Mesendoderm (in vitro differentiated cells): ENCODE results near the gene BBS9.

Experiments
- DNase-seq: peaks from one replicate; pipeline ENCODE4 v3.0.0; 2013
- H2AK5ac ChIP-seq: 2 replicates; pipeline ENCODE4 v1.6.1; 2013; ENCODE audit warnings: low read length, inconsistent platforms
- H2BK120ac ChIP-seq: 2 replicates; pipeline ENCODE4 v1.6.1; 2013; ENCODE audit warnings: low read depth, mild to moderate bottlenecking, low read length, moderate library complexity, mixed read lengths
- H2BK15ac ChIP-seq: replicated peaks from 2 replicates; pipeline ENCODE4 v1.6.1; 2013; ENCODE audit warnings: low read depth, mild to moderate bottlenecking, moderate library complexity
- H2BK5ac ChIP-seq: 2 replicates; pipeline ENCODE4 v1.6.1; 2013; ENCODE audit warnings: low read length, inconsistent platforms
- H3K18ac ChIP-seq: 2 replicates; pipeline ENCODE4 v1.6.1; 2013; ENCODE audit warnings: mild to moderate bottlenecking, low read length, mixed read lengths
- H3K23ac ChIP-seq: one replicate; pipeline ENCODE4 v1.6.1; 2013; ENCODE audit warnings: low read length
- H3K27ac ChIP-seq: 2 replicates; pipeline ENCODE4 v1.5.1; 2013; ENCODE audit warnings: low read depth, mild to moderate bottlenecking, inconsistent platforms, low read length, moderate library complexity
- H3K27me3 ChIP-seq: 2 replicates; pipeline ENCODE4 v1.6.1; 2013; ENCODE audit warnings: low read length, control low read depth, mild to moderate bottlenecking, inconsistent platforms; ENCODE audit not compliant: insufficient read depth, poor library complexity
- H3K36me3 ChIP-seq: 2 replicates; pipeline ENCODE4 v1.6.1; 2013; ENCODE audit warnings: low read length, inconsistent platforms; ENCODE audit not compliant: control insufficient read depth, insufficient read depth
- H3K4ac ChIP-seq: one replicate; pipeline ENCODE4 v1.6.1; 2013; ENCODE audit warnings: low read depth, mild to moderate bottlenecking, low read length, moderate library complexity
- H3K4me1 ChIP-seq: 2 replicates; pipeline ENCODE4 v1.6.1; 2013; ENCODE audit warnings: low read depth, low read length, inconsistent platforms; ENCODE audit not compliant: control insufficient read depth
- H3K4me2 ChIP-seq: 2 replicates; pipeline ENCODE4 v1.6.1; 2013; ENCODE audit warnings: low read length
- H3K4me3 ChIP-seq: 2 replicates; pipeline ENCODE4 v1.5.1; 2013; ENCODE audit warnings: mild to moderate bottlenecking, low read length
- H3K56ac ChIP-seq: one replicate; pipeline ENCODE4 v1.6.1; 2013; ENCODE audit warnings: low read length
- H3K79me1 ChIP-seq: 2 replicates; pipeline ENCODE4 v1.6.1; 2013; ENCODE audit warnings: low read length, inconsistent platforms
- H3K79me2 ChIP-seq: 2 replicates; pipeline ENCODE4 v1.6.1; 2013; ENCODE audit warnings: mild to moderate bottlenecking, low read length; ENCODE audit not compliant: control insufficient read depth, insufficient read depth
- H3K9ac ChIP-seq: 2 replicates; pipeline ENCODE4 v1.6.1; 2013; ENCODE audit warnings: low read length, inconsistent platforms
- H4K5ac ChIP-seq: one replicate; pipeline ENCODE4 v1.6.1; 2013; ENCODE audit warnings: low read length
- H4K8ac ChIP-seq: one replicate; pipeline ENCODE4 v1.6.1; 2013; ENCODE audit warnings: low read depth, mild to moderate bottlenecking, control low read depth, low read length, moderate library complexity
- WGBS: extraction: QIAGEN DNeasy Blood & Tissue Kit; methylation state at CpG from one replicate; pipeline ENCODE4 v1.1.7; 2013; ENCODE audit warnings: low lambda C conversion rate, missing lambda C conversion rate; ENCODE audit not compliant: insufficient coverage; ENCODE audit errors: extremely low coverage; 5-methylcytosine and 5-hydroxymethylcytosine counted together

BBS9 gene

DNA sequence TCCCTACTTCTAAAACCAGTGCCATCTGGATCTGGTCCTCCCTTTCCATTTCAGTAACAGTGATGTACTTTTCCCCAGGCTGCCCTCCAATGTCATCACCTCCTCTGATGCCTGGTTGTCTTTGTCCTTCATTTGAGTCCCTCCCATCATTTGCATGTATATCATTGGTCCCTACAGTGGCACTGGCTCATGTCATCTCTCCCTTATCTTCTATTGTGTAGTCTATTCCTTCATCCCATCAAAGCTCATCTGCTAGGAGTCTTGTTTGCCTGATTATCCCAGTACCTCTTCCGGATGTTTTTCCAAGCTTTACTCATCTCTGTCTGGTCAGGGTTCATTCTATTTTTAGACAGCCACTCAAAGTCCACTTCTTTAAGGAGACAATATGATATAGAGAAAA is 483.1 kb downstream of the BBS9 start:
- no peak for DNase-seq
- no peak overlapping the region for H2BK120ac ChIP-seq
- no peak overlapping the region for H2BK5ac ChIP-seq
- H3K4me3 ChIP-seq, result no peak overlapping the region
- H3K36me3 ChIP-seq, result no peaks in the 10 kb centered on the region
- H4K8ac ChIP-seq, result no peak overlapping the region
- H2AK5ac ChIP-seq, result no peak overlapping the region
- H3K4me1 ChIP-seq, result no peaks in the 10 kb centered on the region
- H3K23ac ChIP-seq, result no peak overlapping the region
- no peak overlapping the region for H3K4ac ChIP-seq
- no CpG with 5 or more reads among the region's 1 CpG for WGBS
- no peak overlapping the region for H4K5ac ChIP-seq
- no peak overlapping the region for H3K9ac ChIP-seq
- no peak overlapping the region for H3K18ac ChIP-seq
- no peak overlapping the region for H3K4me2 ChIP-seq
- no peak overlapping the region for H2BK15ac ChIP-seq
- no peaks in the 10 kb centered on the region for H3K79me2 ChIP-seq
- no peaks in the 10 kb centered on the region for H3K79me1 ChIP-seq
- H3K27me3 ChIP-seq, result no peaks in the 10 kb centered on the region
- H3K27ac ChIP-seq, result no peak overlapping the region
- H3K56ac ChIP-seq, result no peak overlapping the region

DNA sequence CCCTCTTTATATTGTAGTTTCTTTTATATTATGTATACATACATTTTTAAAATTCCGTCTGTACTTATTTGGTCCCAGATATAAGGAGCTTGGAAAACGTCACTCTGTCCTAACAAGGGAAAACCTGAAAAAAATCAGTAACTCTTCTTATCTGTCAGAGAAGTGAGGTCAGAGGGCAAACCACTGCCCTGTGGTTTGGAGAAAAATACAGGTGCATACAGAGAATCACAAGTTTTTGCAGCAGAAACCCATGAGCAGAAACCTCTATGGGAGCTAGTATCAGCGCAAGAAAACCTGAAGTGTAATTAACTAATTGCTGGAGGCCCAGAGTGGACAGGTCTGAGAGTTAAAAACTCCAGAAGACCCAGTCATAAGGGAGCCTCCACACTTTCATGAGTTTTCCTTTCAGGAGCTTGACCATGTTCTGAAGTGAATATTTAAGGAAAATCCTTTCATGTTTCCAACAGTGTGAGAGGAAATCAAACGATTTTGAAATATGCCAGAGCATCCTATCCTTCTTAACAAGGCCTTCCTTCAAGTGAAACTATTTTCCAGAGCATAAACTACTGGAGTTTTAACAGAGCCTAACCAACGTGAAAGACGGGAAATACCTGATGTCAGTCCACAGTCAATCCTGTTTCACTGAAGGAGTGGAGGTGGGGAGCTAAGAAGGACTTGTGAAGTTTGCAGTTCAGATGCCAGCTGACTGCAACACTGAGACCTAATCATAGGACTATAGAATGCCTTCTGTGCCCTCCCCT is 485.2 kb downstream of the BBS9 start:
- H3K4me3 ChIP-seq, result no peak overlapping the region
- no peak overlapping the region for H2BK5ac ChIP-seq
- H3K4me1 ChIP-seq, result no peaks in the 10 kb centered on the region
- no peak overlapping the region for H2BK15ac ChIP-seq
- H3K36me3 ChIP-seq, result no peaks in the 10 kb centered on the region
- no peak overlapping the region for H3K56ac ChIP-seq
- no peaks in the 10 kb centered on the region for H3K27me3 ChIP-seq
- no peak overlapping the region for H2AK5ac ChIP-seq
- H3K79me2 ChIP-seq, result no peaks in the 10 kb centered on the region
- no peak overlapping the region for H3K18ac ChIP-seq
- no peaks in the 10 kb centered on the region for H3K79me1 ChIP-seq
- WGBS, result no CpG with 5 or more reads among the region's 6 CpGs
- H4K8ac ChIP-seq, result no peak overlapping the region
- no peak overlapping the region for H4K5ac ChIP-seq
- no peak overlapping the region for H3K4me2 ChIP-seq
- no peak overlapping the region for H3K4ac ChIP-seq
- H2BK120ac ChIP-seq, result no peak overlapping the region
- no peak overlapping the region for H3K9ac ChIP-seq
- DNase-seq, result no peak
- H3K27ac ChIP-seq, result no peak overlapping the region
- H3K23ac ChIP-seq, result no peak overlapping the region

- no peaks in the 10 kb centered on the region for H3K79me2 ChIP-seq
- H2BK120ac ChIP-seq, result no peak overlapping the region
- no CpG with 5 or more reads among the region's 2 CpGs for WGBS
- no peak overlapping the region for H2BK5ac ChIP-seq
- no peaks in the 10 kb centered on the region for H3K27me3 ChIP-seq
- H3K79me1 ChIP-seq, result no peaks in the 10 kb centered on the region
- H3K4ac ChIP-seq, result no peak overlapping the region
- no peak overlapping the region for H4K8ac ChIP-seq
- H3K56ac ChIP-seq, result no peak overlapping the region
- no peak overlapping the region for H3K23ac ChIP-seq
- H3K36me3 ChIP-seq, result no peaks in the 10 kb centered on the region
- no peak overlapping the region for H3K27ac ChIP-seq
- no peak for DNase-seq
- H3K4me1 ChIP-seq, result no peaks in the 10 kb centered on the region
- H3K4me2 ChIP-seq, result no peak overlapping the region
- H3K18ac ChIP-seq, result no peak overlapping the region
- H3K4me3 ChIP-seq, result no peak overlapping the region
- no peak overlapping the region for H3K9ac ChIP-seq
- no peak overlapping the region for H2BK15ac ChIP-seq
- no peak overlapping the region for H2AK5ac ChIP-seq
- no peak overlapping the region for H4K5ac ChIP-seq
Measured at GRCh38 chr7:33616752-33617151, 487.4 kb downstream of the BBS9 start.

- Histone ChIP-seq H4K8ac (no peak overlapping the region), H2BK120ac (no peak overlapping the region), H2BK5ac (no peak overlapping the region), H3K4me1 (no peaks in the 10 kb centered on the region), H2AK5ac (no peak overlapping the region), H3K4ac (no peak overlapping the region), H3K18ac (no peak overlapping the region), H3K27ac (no peak overlapping the region), H3K4me2 (no peak overlapping the region), H3K79me1 (no peaks in the 10 kb centered on the region), H3K56ac (no peak overlapping the region), H3K79me2 (no peaks in the 10 kb centered on the region), H3K27me3 (no peaks in the 10 kb centered on the region), H4K5ac (no peak overlapping the region), H3K9ac (no peak overlapping the region), H3K23ac (no peak overlapping the region), H3K4me3 (no peak overlapping the region), H2BK15ac (no peak overlapping the region), H3K36me3 (no peaks in the 10 kb centered on the region)
- WGBS, result no CpG with 5 or more reads among the region's 2 CpGs
- no peak for DNase-seq
Measured at GRCh38 chr7:33619264-33619663, 489.9 kb downstream of the BBS9 start.

DNA sequence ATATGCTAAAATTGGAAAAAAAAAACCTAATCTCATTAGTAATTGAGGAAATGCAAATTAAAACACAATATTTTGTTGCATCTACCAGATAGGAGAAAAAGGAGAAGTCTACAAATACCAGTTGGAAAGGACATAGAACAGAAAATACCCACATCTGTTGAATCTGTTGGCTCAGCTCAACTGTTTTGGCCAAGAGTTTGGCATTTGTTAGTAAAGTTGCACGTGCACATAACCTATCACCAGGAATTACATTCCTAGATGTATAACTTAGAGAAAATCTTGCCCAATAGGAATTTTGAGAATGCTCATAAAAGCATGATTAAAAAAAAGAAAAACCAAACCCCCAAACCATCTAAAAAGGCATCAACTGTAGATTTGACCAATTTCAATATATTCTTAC is 493.9 kb downstream of the BBS9 start:
- WGBS, result no CpG with 5 or more reads among the region's 1 CpG
- Histone ChIP-seq H3K9ac (no peak overlapping the region), H3K23ac (no peak overlapping the region), H2BK120ac (no peak overlapping the region), H3K27me3 (no peaks in the 10 kb centered on the region), H3K4me3 (no peak overlapping the region), H3K79me1 (no peaks in the 10 kb centered on the region), H3K56ac (no peak overlapping the region), H4K5ac (no peak overlapping the region), H3K27ac (no peak overlapping the region), H4K8ac (no peak overlapping the region), H3K79me2 (no peaks in the 10 kb centered on the region), H3K36me3 (no peaks in the 10 kb centered on the region), H3K18ac (no peak overlapping the region), H2BK15ac (no peak overlapping the region), H2BK5ac (no peak overlapping the region), H3K4me1 (no peaks in the 10 kb centered on the region), H3K4me2 (no peak overlapping the region), H2AK5ac (no peak overlapping the region), H3K4ac (no peak overlapping the region)
- no peak for DNase-seq

DNA sequence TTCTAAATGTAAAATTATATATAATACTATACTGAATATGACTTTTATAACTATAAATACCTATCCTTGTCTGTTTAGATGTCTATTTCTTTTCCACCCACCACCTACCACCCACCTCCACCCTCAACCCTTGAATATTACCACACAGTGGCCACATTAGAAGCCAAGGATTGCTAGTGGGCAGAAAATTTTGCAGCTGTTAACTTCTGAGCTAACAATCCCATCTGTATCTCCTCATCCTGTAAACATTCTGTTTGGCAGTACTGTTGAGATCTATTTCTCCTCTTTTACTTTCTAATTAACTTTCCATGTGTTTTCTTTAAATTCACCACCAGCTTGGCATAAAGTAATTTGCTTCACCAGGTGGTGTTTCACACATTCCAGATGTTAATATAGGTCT is 494.9 kb downstream of the BBS9 start:
- Histone ChIP-seq H4K5ac (no peak overlapping the region), H3K4ac (no peak overlapping the region), H3K27me3 (no peaks in the 10 kb centered on the region), H2BK5ac (no peak overlapping the region), H2AK5ac (no peak overlapping the region), H3K4me1 (peaks cover 2% of the 10 kb centered on the region), H3K79me1 (no peaks in the 10 kb centered on the region), H3K27ac (no peak overlapping the region), H4K8ac (no peak overlapping the region), H3K56ac (no peak overlapping the region), H3K36me3 (no peaks in the 10 kb centered on the region), H3K4me2 (no peak overlapping the region), H3K9ac (no peak overlapping the region), H3K23ac (no peak overlapping the region), H3K18ac (no peak overlapping the region), H3K79me2 (no peaks in the 10 kb centered on the region), H2BK15ac (no peak overlapping the region), H2BK120ac (no peak overlapping the region), H3K4me3 (no peak overlapping the region)
- DNase-seq, result no peak
